SK-N-SH treated with all-trans-retinoic acid at 6 μM for 48 hours (cell line): ENCODE results near the gene PLXND1.

Experiments
- ATAC-seq: fragments of 200-7000 bp; cut with Tn5 transposase; 3 replicates; pipeline ENCODE4 v1.9.1; 2020; ENCODE audit warnings: mild to moderate bottlenecking, moderate library complexity
- ARNTL ChIP-seq: fragments of 450-650 bp; formaldehyde crosslinking; IDR thresholded peaks from 2 replicates; pipeline ENCODE4 v1.5.0; 2020; ENCODE audit warnings: low read depth, mild to moderate bottlenecking, moderate library complexity, borderline replicate concordance
- BACH2 ChIP-seq: fragments of 250-450 bp; sonication (Bioruptor Pico); IDR thresholded peaks from 2 replicates; pipeline ENCODE4 v1.9.0; 2021; ENCODE audit warnings: mild to moderate bottlenecking, borderline replicate concordance
- CREB5 ChIP-seq: fragments of 250-450 bp; sonication (Bioruptor Pico); IDR thresholded peaks from 2 replicates; pipeline ENCODE4 v1.5.1; 2020; ENCODE audit warnings: low read depth, mild to moderate bottlenecking, moderate library complexity
- CSDC2 ChIP-seq: fragments of 250-450 bp; sonication (Bioruptor Pico); IDR thresholded peaks from 2 replicates; pipeline ENCODE4 v1.5.0; 2020; ENCODE audit warnings: mild to moderate bottlenecking, moderate library complexity
- ESRRG ChIP-seq: fragments of 250-450 bp; sonication (Bioruptor Pico); IDR thresholded peaks from 2 replicates; pipeline ENCODE4 v1.6.1; 2021; ENCODE audit warnings: mild to moderate bottlenecking
- GLIS3 ChIP-seq: fragments of 250-450 bp; sonication (Bioruptor Pico); IDR thresholded peaks from 2 replicates; pipeline ENCODE4 v1.5.0; 2020; ENCODE audit warnings: mild to moderate bottlenecking, moderate library complexity
- ISL1 ChIP-seq: fragments of 250-450 bp; sonication (Bioruptor Pico); IDR thresholded peaks from 2 replicates; pipeline ENCODE4 v2.1.2; 2022; ENCODE audit warnings: mild to moderate bottlenecking, moderate library complexity
- OSR1 ChIP-seq: fragments of 250-450 bp; sonication (Bioruptor Pico); IDR thresholded peaks from 2 replicates; pipeline ENCODE4 v1.8.0; 2022; ENCODE audit warnings: moderate library complexity, mild to moderate bottlenecking, inconsistent platforms
- POU6F1 ChIP-seq: fragments of 250-450 bp; sonication (Bioruptor Pico); IDR thresholded peaks from 2 replicates; pipeline ENCODE4 v1.8.0; 2021; ENCODE audit warnings: low read depth, mild to moderate bottlenecking, moderate library complexity, borderline replicate concordance
- RARB ChIP-seq: fragments of 250-450 bp; sonication (Bioruptor Pico); IDR thresholded peaks from 2 replicates; pipeline ENCODE4 v1.8.0; 2021; ENCODE audit warnings: mild to moderate bottlenecking, moderate library complexity
- SNAI2 ChIP-seq: fragments of 250-450 bp; sonication (Bioruptor Pico); IDR thresholded peaks from 2 replicates; pipeline ENCODE4 v1.5.0; 2020; ENCODE audit warnings: mild to moderate bottlenecking, moderate library complexity
- TCF4 ChIP-seq: fragments of 250-450 bp; sonication (Bioruptor Pico); IDR thresholded peaks from 2 replicates; pipeline ENCODE4 v1.8.0; 2021; ENCODE audit warnings: mild to moderate bottlenecking, moderate library complexity, borderline replicate concordance
- TSHZ2 ChIP-seq: fragments of 250-450 bp; sonication (Bioruptor Pico); IDR thresholded peaks from 2 replicates; pipeline ENCODE4 v1.5.0; 2020; ENCODE audit warnings: mild to moderate bottlenecking, moderate library complexity
- ZFP3 ChIP-seq: fragments of 250-450 bp; sonication (Bioruptor Pico); IDR thresholded peaks from 2 replicates; pipeline ENCODE4 v1.5.0; 2020; ENCODE audit warnings: mild to moderate bottlenecking, moderate library complexity
- ZFP30 ChIP-seq: fragments of 450-650 bp; formaldehyde crosslinking; IDR thresholded peaks from 2 replicates; pipeline ENCODE4 v1.5.0; 2022; ENCODE audit warnings: mild to moderate bottlenecking, moderate library complexity
- ZNF565 ChIP-seq: fragments of 450-650 bp; formaldehyde crosslinking; conservative IDR thresholded peaks from 2 replicates; pipeline ENCODE4 v1.5.0; 2020; ENCODE audit warnings: low read depth, mild to moderate bottlenecking, moderate library complexity
- ZNF70 ChIP-seq: fragments of 450-650 bp; formaldehyde crosslinking; IDR thresholded peaks from 2 replicates; pipeline ENCODE4 v1.5.0; 2020; ENCODE audit warnings: mild to moderate bottlenecking, moderate library complexity
- ZNF8 ChIP-seq: fragments of 450-650 bp; formaldehyde crosslinking; IDR thresholded peaks from 2 replicates; pipeline ENCODE4 v1.5.0; 2020; ENCODE audit warnings: mild to moderate bottlenecking, moderate library complexity
- TF ChIP-seq, protein P1 (sequence below): fragments of 250-450 bp; sonication (Bioruptor Pico); IDR thresholded peaks from 2 replicates; pipeline ENCODE4 v1.5.1; 2021; ENCODE audit warnings: mild to moderate bottlenecking, moderate library complexity
- TF ChIP-seq, protein P2 (sequence below): fragments of 250-450 bp; sonication (Bioruptor Pico); IDR thresholded peaks from 2 replicates; pipeline ENCODE4 v1.8.0; 2020; ENCODE audit warnings: mild to moderate bottlenecking, moderate library complexity, borderline replicate concordance

PLXND1 gene

GRCh38 chr3:129626744-129627349 is 20.4 kb upstream of the PLXND1 start (continued):
- TF ChIP-seq TSHZ2 (CRISPR knock-in tag) = no peak

DNA sequence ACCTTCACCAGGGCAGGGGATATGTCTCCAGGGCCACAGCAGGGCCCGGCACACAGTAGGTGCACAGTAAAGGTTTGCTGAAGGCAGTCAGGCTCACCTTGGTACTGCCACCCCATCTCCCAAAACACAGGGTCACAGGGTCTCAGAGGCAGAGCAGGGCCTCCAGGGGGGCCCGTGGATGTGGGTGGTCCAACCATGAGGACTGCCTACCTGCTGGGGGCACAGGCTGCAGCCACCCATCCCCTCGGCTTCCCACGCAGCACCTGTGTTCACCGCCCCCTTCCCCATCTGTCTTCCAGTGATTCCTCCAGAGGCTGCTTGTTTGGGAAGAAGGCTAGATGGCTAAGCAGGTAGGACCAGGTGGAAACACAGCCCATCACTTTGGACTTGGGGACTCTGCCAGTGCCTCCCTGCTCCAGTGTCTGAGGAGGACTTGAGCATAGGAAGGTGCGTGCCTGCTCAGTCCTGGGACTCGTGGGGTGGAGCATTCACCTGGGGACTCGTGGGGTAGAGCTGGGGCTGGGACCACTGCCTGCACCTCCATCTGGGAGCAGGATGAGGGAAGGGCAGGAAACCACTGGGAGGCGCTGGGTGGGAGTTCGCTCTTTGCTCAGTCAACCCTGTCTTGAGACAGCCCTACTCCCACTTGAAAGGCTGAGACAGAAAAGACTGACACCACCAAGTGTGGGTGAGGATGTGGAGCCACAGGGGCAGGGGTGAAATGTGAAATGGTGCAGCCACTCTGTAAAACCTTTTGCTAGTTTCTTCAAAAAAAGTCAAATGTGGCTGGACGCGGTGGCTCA is 18.8 kb upstream of the PLXND1 start:
- TF ChIP-seq, protein P1, sequence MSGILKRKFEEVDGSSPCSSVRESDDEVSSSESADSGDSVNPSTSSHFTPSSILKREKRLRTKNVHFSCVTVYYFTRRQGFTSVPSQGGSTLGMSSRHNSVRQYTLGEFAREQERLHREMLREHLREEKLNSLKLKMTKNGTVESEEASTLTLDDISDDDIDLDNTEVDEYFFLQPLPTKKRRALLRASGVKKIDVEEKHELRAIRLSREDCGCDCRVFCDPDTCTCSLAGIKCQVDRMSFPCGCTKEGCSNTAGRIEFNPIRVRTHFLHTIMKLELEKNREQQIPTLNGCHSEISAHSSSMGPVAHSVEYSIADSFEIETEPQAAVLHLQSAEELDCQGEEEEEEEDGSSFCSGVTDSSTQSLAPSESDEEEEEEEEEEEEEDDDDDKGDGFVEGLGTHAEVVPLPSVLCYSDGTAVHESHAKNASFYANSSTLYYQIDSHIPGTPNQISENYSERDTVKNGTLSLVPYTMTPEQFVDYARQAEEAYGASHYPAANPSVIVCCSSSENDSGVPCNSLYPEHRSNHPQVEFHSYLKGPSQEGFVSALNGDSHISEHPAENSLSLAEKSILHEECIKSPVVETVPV (CRISPR knock-in tag) = no peak
- TF ChIP-seq SNAI2 (CRISPR knock-in tag) (no peak), ZNF8 (CRISPR knock-in tag) (no peak), ZNF70 (no peak), ISL1 (CRISPR knock-in tag) (no peak), ZFP3 (CRISPR knock-in tag) (no peak), ZNF565 (no peak), ARNTL (CRISPR knock-in tag) (no peak), CSDC2 (CRISPR knock-in tag) (no peak), OSR1 (CRISPR knock-in tag) (no peak)
- TF ChIP-seq, protein P2, sequence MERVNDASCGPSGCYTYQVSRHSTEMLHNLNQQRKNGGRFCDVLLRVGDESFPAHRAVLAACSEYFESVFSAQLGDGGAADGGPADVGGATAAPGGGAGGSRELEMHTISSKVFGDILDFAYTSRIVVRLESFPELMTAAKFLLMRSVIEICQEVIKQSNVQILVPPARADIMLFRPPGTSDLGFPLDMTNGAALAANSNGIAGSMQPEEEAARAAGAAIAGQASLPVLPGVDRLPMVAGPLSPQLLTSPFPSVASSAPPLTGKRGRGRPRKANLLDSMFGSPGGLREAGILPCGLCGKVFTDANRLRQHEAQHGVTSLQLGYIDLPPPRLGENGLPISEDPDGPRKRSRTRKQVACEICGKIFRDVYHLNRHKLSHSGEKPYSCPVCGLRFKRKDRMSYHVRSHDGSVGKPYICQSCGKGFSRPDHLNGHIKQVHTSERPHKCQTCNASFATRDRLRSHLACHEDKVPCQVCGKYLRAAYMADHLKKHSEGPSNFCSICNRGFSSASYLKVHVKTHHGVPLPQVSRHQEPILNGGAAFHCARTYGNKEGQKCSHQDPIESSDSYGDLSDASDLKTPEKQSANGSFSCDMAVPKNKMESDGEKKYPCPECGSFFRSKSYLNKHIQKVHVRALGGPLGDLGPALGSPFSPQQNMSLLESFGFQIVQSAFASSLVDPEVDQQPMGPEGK (CRISPR knock-in tag) = no peak
- ATAC-seq = no peak

- ATAC-seq = no peak; the same call in 2 of the 3 replicates
- TF ChIP-seq ZFP30 (CRISPR knock-in tag) (no peak), ISL1 (CRISPR knock-in tag) (no peak), CREB5 (CRISPR knock-in tag) (no peak), ARNTL (CRISPR knock-in tag) (no peak), GLIS3 (CRISPR knock-in tag) (no peak), TCF4 (CRISPR knock-in tag) (no peak), ZNF565 (no peak)
Measured at GRCh38 chr3:129624347-129625071, 18.0 kb upstream of the PLXND1 start.

- no peak for ATAC-seq
- TF ChIP-seq ZNF70 = no peak
- no peak for TF ChIP-seq ZFP30 (CRISPR knock-in tag)
- no peak for TF ChIP-seq POU6F1 (CRISPR knock-in tag)
- TF ChIP-seq RARB (CRISPR knock-in tag) = no peak
- TF ChIP-seq GLIS3 (CRISPR knock-in tag) = no peak
- no peak for TF ChIP-seq ZNF8 (CRISPR knock-in tag)
- no peak for TF ChIP-seq ZFP3 (CRISPR knock-in tag)
- TF ChIP-seq TSHZ2 (CRISPR knock-in tag) = no peak
- no peak for TF ChIP-seq BACH2 (CRISPR knock-in tag)
- no peak for TF ChIP-seq ESRRG (CRISPR knock-in tag)
- TF ChIP-seq ZNF565 = no peak
Measured at GRCh38 chr3:129623447-129624118, 17.1 kb upstream of the PLXND1 start.
